T-helper 1 cell treated with Interleukin-12 subunit alpha and Interleukin-12 subunit beta and Interleukin-4 antibody, amounts not matched to agents 30 ng/mL and 1 ng/mL, for 36 hours (primary cell): Measurements from ENCODE around the gene SDC1. TPM values are rescaled to one million over a fixed set of nuclear protein-coding genes. Genes with fewer than 3 reads are reported as not detected.
"Not testable (repeated sequence)": the region's sequence is repeated elsewhere in the genome, so short reads cannot be mapped to it uniquely, and the experiment has no call there.

Experiments used
- intact Hi-C: fragments of 100-400 bp; cut with micrococcal nuclease; formaldehyde crosslinking; loops from one replicate; pipeline ENCODE4 v1.15.1; 2024
- total RNA-seq: library from RNA; stranded (reverse); gene quantifications from 2 replicates; pipeline ENCODE4 v1.2.3, GENCODE V29; 2022

Gene SDC1
- total RNA-seq, 1 donor from 2014 or later: not detected

GRCh38 chr2:20198796-20199632 is 25.9 kb downstream of the SDC1 start:
- intact Hi-C loops: no loop called here

- intact Hi-C loops: no loop called here
These were observed 26.9 kb downstream of the SDC1 start for GRCh38 chr2:20198001-20198400.

- intact Hi-C loops: no loop called here
These were observed 27.7 kb downstream of the SDC1 start for GRCh38 chr2:20197192-20197591.

- intact Hi-C loops: no loop called here
These were observed 28.2 kb downstream of the SDC1 start for GRCh38 chr2:20196657-20197161.

GRCh38 chr2:20196053-20196656 is 28.8 kb downstream of the SDC1 start:
- intact Hi-C loops: no loop called here

- intact Hi-C loops: no loop called here
These were observed 29.4 kb downstream of the SDC1 start for GRCh38 chr2:20195431-20196033.

GRCh38 chr2:20195016-20195411 is 29.9 kb downstream of the SDC1 start:
- intact Hi-C loops: not testable (repeated sequence)

GRCh38 chr2:20194097-20195015 is 30.6 kb downstream of the SDC1 start:
- intact Hi-C loops: no loop called here

GRCh38 chr2:20193185-20193584 is 31.7 kb downstream of the SDC1 start:
- intact Hi-C loops: no loop called here

GRCh38 chr2:20192781-20193180 is 32.1 kb downstream of the SDC1 start:
- intact Hi-C loops: no loop called here

- intact Hi-C loops: no loop called here
These were observed 33.0 kb downstream of the SDC1 start for GRCh38 chr2:20191714-20192569.

GRCh38 chr2:20190876-20191713 is 33.8 kb downstream of the SDC1 start:
- intact Hi-C loops: no loop called here

GRCh38 chr2:20190170-20190569 is 34.8 kb downstream of the SDC1 start:
- intact Hi-C loops: no loop called here

- intact Hi-C loops: no loop called here
These were observed 35.5 kb downstream of the SDC1 start for GRCh38 chr2:20189299-20189931.

- intact Hi-C loops: no loop called here
These were observed 36.1 kb downstream of the SDC1 start for GRCh38 chr2:20188851-20189250.

GRCh38 chr2:20188201-20188600 is 36.7 kb downstream of the SDC1 start:
- intact Hi-C loops: no loop called here

GRCh38 chr2:20187331-20187730 is 37.6 kb downstream of the SDC1 start:
- intact Hi-C loops: no loop called here

- intact Hi-C loops: no loop called here
These were observed 38.1 kb downstream of the SDC1 start for GRCh38 chr2:20186855-20187187.
